ENCODE results near the gene TFF2. TPM values are rescaled to one million over a fixed set of nuclear protein-coding genes. Genes with fewer than 3 reads are reported as not detected.

The TFF2 gene
- total RNA-seq, 2 experiments from 2014 or later: not detected

- no peaks in the 10 kb centered on the region for H3K36me3 Mint-ChIP-seq (ENCODE audit: low read depth)
- no peak overlapping the region for H3K27ac Mint-ChIP-seq
- POLR2A ChIA-PET: no interaction called here
- peaks cover 4% of the 10 kb centered on the region for H3K27me3 Mint-ChIP-seq
- CTCF ChIA-PET: interaction anchor here (1.0 kb wide), 1 partner anchor 8 kb away, joined by 6 read pairs; no protein-coding TSS in a partner anchor
- H3K9me3 Mint-ChIP-seq: no peaks in the 10 kb centered on the region
- H3K4me3 Mint-ChIP-seq: no peak overlapping the region
- H3K4me1 Mint-ChIP-seq: peaks cover 7% of the 10 kb centered on the region
- no peak for DNase-seq
Measured at GRCh38 chr21:42317826-42318746, 32.7 kb downstream of the TFF2 start.

- no peaks in the 10 kb centered on the region for H3K27me3 Mint-ChIP-seq
- ChIA-PET CTCF (no interaction called here), POLR2A (no interaction called here)
- peaks cover 7% of the 10 kb centered on the region for H3K4me1 Mint-ChIP-seq
- H3K27ac Mint-ChIP-seq: no peak overlapping the region
- no peak overlapping the region for H3K4me3 Mint-ChIP-seq
- H3K36me3 Mint-ChIP-seq (ENCODE audit: low read depth): no peaks in the 10 kb centered on the region
- DNase-seq: no peak
- no peaks in the 10 kb centered on the region for H3K9me3 Mint-ChIP-seq
Measured at GRCh38 chr21:42317341-42317741, 33.5 kb downstream of the TFF2 start.

- Mint-ChIP-seq H3K9me3 (no peaks in the 10 kb centered on the region), H3K27me3 (no peaks in the 10 kb centered on the region), H3K4me1 (peaks cover 7% of the 10 kb centered on the region), H3K36me3 (ENCODE audit: low read depth) (no peaks in the 10 kb centered on the region), H3K4me3 (no peak overlapping the region), H3K27ac (no peak overlapping the region)
- CTCF ChIA-PET: no interaction called here
- POLR2A ChIA-PET: no interaction called here
- DNase-seq: no peak
Measured at GRCh38 chr21:42316891-42317290, 33.9 kb downstream of the TFF2 start.

- Mint-ChIP-seq H3K4me3 (no peak within 1 kb of the TSS), H3K9me3 (no peaks in the 10 kb centered on the region), H3K27me3 (no peaks in the 10 kb centered on the region), H3K36me3 (ENCODE audit: low read depth) (no peaks in the 10 kb centered on the region), H3K27ac (no peak within 1 kb of the TSS), H3K4me1 (peaks cover 7% of the 10 kb centered on the region)
- POLR2A ChIA-PET: no interaction called here
- CTCF ChIA-PET: no interaction called here
- DNase-seq: no peak
Measured at GRCh38 chr21:42315296-42315891, 35.4 kb downstream of the TFF2 start, which contains the start of gene TFF3. Gene TFF3 (minus strand): TSS chr21:42315409. CDS start chr21:42315374, 35 bp downstream.

GRCh38 chr21:42314616-42315295 is 36.0 kb downstream of the TFF2 start:
- H3K4me3 Mint-ChIP-seq: no peak overlapping the region
- no peaks in the 10 kb centered on the region for H3K27me3 Mint-ChIP-seq
- ChIA-PET CTCF (no interaction called here), POLR2A (interaction anchor here (1.3 kb wide), 1 partner anchor 122 kb away, joined by 3 read pairs; no protein-coding TSS in a partner anchor)
- no peaks in the 10 kb centered on the region for H3K9me3 Mint-ChIP-seq
- peaks cover 7% of the 10 kb centered on the region for H3K4me1 Mint-ChIP-seq
- no peak overlapping the region for H3K27ac Mint-ChIP-seq
- H3K36me3 Mint-ChIP-seq (ENCODE audit: low read depth): no peaks in the 10 kb centered on the region
- DNase-seq: no peak

- no peaks in the 10 kb centered on the region for H3K36me3 Mint-ChIP-seq (ENCODE audit: low read depth)
- no peak for DNase-seq
- H3K27me3 Mint-ChIP-seq: peaks cover under 1% of the 10 kb centered on the region
- peaks cover 4% of the 10 kb centered on the region for H3K4me1 Mint-ChIP-seq
- H3K27ac Mint-ChIP-seq: no peak overlapping the region
- H3K9me3 Mint-ChIP-seq: no peaks in the 10 kb centered on the region
- ChIA-PET CTCF (no interaction called here), POLR2A (interaction anchor here (1.3 kb wide), 1 partner anchor 121 kb away, joined by 3 read pairs; no protein-coding TSS in a partner anchor)
- no peak overlapping the region for H3K4me3 Mint-ChIP-seq
Measured at GRCh38 chr21:42313501-42313969, 37.3 kb downstream of the TFF2 start.

DNA sequence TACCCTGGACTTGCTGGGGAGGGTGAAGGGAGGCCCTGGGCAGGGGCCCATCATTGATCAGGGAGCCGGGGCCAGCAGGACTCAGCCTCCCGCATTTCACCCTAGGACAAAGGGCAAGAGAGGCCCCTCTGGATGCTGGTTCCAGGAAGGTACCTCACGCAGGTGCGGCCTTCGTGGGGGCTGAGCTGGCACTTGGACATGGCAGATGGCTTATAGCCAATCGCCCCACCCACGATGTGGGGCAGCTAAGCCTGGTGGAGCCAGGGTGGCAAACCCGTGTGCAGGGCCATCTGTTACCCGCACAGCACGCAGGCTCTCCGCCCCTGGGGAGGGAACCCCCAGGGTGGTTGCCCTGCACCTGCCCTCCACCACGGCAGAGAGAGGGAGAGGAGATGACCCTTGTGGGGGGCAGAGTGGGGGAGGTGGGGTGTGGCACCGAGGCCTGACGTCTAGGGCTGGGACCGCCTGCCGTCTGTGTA is 38.1 kb downstream of the TFF2 start:
- Mint-ChIP-seq H3K4me3 (no peak overlapping the region), H3K27me3 (peaks cover 6% of the 10 kb centered on the region), H3K36me3 (ENCODE audit: low read depth) (no peaks in the 10 kb centered on the region), H3K9me3 (no peaks in the 10 kb centered on the region), H3K4me1 (peaks cover 3% of the 10 kb centered on the region), H3K27ac (no peak overlapping the region)
- POLR2A ChIA-PET: no interaction called here
- CTCF ChIA-PET: no interaction called here
- no peak for DNase-seq

- Mint-ChIP-seq H3K4me1 (peaks cover 3% of the 10 kb centered on the region), H3K27me3 (peaks cover 10% of the 10 kb centered on the region), H3K4me3 (no peak overlapping the region), H3K36me3 (ENCODE audit: low read depth) (no peaks in the 10 kb centered on the region), H3K9me3 (no peaks in the 10 kb centered on the region), H3K27ac (no peak overlapping the region)
- ChIA-PET CTCF (interaction anchor here (1.3 to 2.7 kb wide), 6 partner anchors 10 to 138 kb away, joined by 3 to 15 read pairs (median 4); no protein-coding TSS in a partner anchor), POLR2A (no interaction called here)
- no peak for DNase-seq
Measured at GRCh38 chr21:42311816-42312625, 38.8 kb downstream of the TFF2 start.

DNA sequence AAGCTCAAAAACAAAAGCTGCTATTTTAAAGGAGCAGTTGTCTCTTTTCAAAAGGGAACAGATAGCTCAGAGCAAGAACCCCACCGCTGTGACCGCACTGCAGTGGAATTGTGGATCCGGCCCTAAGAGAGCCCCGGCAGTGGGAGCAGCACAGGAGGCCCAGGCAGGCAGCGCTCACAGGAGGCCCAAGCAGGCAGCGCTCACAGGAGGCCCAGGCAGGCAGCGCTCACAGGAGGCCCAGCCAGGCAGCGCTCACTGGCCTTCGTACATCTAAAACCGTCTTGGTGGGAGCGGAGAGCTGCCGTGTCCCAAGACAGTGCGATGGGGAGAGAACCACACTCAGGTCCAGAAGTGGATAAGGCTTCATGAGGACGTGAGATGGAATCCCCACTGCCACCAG is 39.6 kb downstream of the TFF2 start:
- DNase-seq: no peak
- ChIA-PET CTCF (interaction anchor here (0.5 to 2.7 kb wide), 13 partner anchors 9 to 611 kb away, joined by 3 to 15 read pairs (median 4); partner anchors contain the start of gene UBASH3A), POLR2A (no interaction called here)
- Mint-ChIP-seq H3K4me3 (no peak overlapping the region), H3K9me3 (no peaks in the 10 kb centered on the region), H3K27ac (no peak overlapping the region), H3K4me1 (peaks cover 3% of the 10 kb centered on the region), H3K27me3 (peaks cover 16% of the 10 kb centered on the region), H3K36me3 (ENCODE audit: low read depth) (no peaks in the 10 kb centered on the region)

- H3K4me3 Mint-ChIP-seq: no peak overlapping the region
- ChIA-PET CTCF (interaction anchor here (0.5 to 2.7 kb wide), 19 partner anchors 8 to 612 kb away, joined by 3 to 15 read pairs (median 4); partner anchors contain the start of gene UBASH3A), POLR2A (interaction anchor here (1.2 kb wide), 1 partner anchor 94 kb away, joined by 3 read pairs; no protein-coding TSS in a partner anchor)
- H3K36me3 Mint-ChIP-seq (ENCODE audit: low read depth): no peaks in the 10 kb centered on the region
- H3K27me3 Mint-ChIP-seq: peaks cover 16% of the 10 kb centered on the region
- H3K4me1 Mint-ChIP-seq: peaks cover 3% of the 10 kb centered on the region
- H3K27ac Mint-ChIP-seq: no peak overlapping the region
- H3K9me3 Mint-ChIP-seq: no peaks in the 10 kb centered on the region
- no peak for DNase-seq
Measured at GRCh38 chr21:42310411-42311001, 40.3 kb downstream of the TFF2 start.

- no peaks in the 10 kb centered on the region for H3K36me3 Mint-ChIP-seq (ENCODE audit: low read depth)
- H3K4me3 Mint-ChIP-seq: no peak overlapping the region
- POLR2A ChIA-PET: interaction anchor here (1.2 kb wide), 1 partner anchor 95 kb away, joined by 3 read pairs; no protein-coding TSS in a partner anchor
Measured at GRCh38 chr21:42309753-42310213, 41.0 kb downstream of the TFF2 start.

More at GRCh38 chr21:42309753-42310213, 41.0 kb downstream of the TFF2 start:
- peaks cover 3% of the 10 kb centered on the region for H3K4me1 Mint-ChIP-seq
- DNase-seq: peak; percentile 76
- CTCF ChIA-PET: interaction anchor here (0.6 to 2.7 kb wide), 23 partner anchors 9 to 425 kb away, joined by 3 to 15 read pairs (median 3); partner anchors contain the start of gene UBASH3A
- no peak overlapping the region for H3K27ac Mint-ChIP-seq
- H3K27me3 Mint-ChIP-seq: peaks cover 16% of the 10 kb centered on the region
- no peaks in the 10 kb centered on the region for H3K9me3 Mint-ChIP-seq

Data from activated CD4-positive, alpha-beta memory T cell treated with anti-CD3 and anti-CD28 coated beads, Interleukin-2, amount 10 ng/mL, durations not matched to agents 7 days and 5 days (primary cell).